ENCODE results near the gene NFKB2. TPM values are rescaled to one million over a fixed set of nuclear protein-coding genes. Genes with fewer than 3 reads are reported as not detected.

Gene NFKB2
- total RNA-seq, 1 experiment from 2014 or later: 64.7 TPM

DNA sequence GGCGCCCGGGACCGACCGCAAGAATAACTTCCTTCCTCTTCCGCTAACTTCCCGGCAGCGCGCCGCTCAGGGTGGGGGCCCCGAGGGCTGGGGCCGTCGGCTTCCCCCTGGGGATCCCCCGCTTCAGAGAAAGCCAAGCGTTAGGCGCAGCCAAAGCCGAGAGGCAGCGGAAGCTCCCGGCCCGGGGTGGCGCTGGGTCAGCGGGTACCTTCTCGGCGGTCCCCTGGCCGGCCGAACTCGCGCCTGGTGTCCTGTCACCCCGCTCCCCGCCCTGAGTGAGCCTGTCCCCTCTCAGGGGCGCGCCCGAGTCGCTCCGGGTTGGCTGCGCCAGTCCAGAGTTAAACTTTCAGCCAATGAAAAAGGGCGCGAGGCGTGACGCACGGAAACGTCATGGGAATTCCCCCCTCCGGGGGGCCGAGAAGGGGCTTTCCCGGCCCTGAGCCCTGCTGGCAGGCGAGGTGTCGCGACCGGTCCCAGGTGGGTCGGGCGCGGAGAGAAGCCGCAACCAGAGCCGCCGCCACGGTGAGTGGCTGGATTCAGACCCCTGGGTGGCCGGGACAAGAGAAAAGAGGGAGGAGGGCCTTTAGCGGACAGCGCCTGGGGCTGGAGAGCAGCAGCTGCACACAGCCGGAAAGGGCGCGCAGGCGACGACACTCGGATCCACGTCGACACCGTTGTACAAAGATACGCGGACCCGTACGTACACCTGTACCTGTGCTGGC lies 1.3 kb upstream of the NFKB2 start:
- CTCF ChIA-PET: interaction anchor here (0.6 to 3.3 kb wide), 5 partner anchors 9 to 168 kb away, joined by 3 to 18 read pairs (median 7); partner anchors contain the start of genes ELOVL3 and FBXL15
- intact Hi-C loops (cut with micrococcal nuclease; ENCODE audit: unreplicated experiment): no loop called here
- H3K9me3 Mint-ChIP-seq (ENCODE audit: low read depth, unreplicated experiment): no peaks in the 10 kb centered on the region
- peak overlapping the region; percentile 88 for H3K27ac Mint-ChIP-seq (ENCODE audit: unreplicated experiment)
- H3K4me1 Mint-ChIP-seq (ENCODE audit: low read depth, unreplicated experiment): peaks cover 16% of the 10 kb centered on the region
- no peaks in the 10 kb centered on the region for H3K27me3 Mint-ChIP-seq (ENCODE audit: unreplicated experiment)
- BruUV-seq (replicated peaks): no TSS peak
- peak; percentile 94 for DNase-seq
- H3K4me3 Mint-ChIP-seq (ENCODE audit: low read depth, unreplicated experiment): peak overlapping the region; percentile 90
- TF ChIP-seq CTCF (IDR thresholded peaks at IDR 0.05; ENCODE audit: unreplicated experiment): peak; percentile 23
- peaks cover 41% of the 10 kb centered on the region for H3K36me3 Mint-ChIP-seq (ENCODE audit: insufficient read depth, unreplicated experiment)

DNA sequence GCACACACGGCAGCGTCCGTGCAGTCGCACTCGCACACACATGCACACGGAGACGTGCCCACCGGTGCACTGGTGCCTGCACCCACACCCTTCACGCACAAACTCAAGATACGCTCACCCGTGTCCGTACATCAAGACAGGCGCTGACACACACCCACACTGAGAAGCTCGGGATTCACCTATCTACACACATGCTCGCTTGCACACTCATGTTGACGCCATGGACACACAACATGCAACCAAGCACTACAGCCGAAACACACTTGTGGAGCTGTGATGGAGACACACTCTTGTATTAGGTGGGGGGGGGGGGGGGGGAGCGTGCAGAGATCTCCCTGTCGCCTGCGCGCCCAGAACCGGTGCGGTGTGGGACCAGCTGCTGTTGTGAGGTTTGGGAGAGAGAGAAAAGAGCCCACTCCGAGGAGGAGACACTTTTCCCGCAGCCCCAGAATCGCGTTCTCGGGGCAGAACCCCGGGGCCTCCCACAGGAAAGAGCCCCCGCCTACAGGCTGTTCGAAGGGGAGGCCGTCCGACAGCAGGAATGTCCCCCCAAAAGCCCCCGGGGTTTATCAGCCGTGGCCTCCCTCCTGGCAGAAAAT lies 605 bp upstream of the NFKB2 start:
- peak overlapping the region; percentile 90 for H3K4me3 Mint-ChIP-seq (ENCODE audit: low read depth, unreplicated experiment)
- intact Hi-C loops (cut with micrococcal nuclease; ENCODE audit: unreplicated experiment): no loop called here
- TF ChIP-seq CTCF (IDR thresholded peaks at IDR 0.05; ENCODE audit: unreplicated experiment): no peak
- H3K36me3 Mint-ChIP-seq (ENCODE audit: insufficient read depth, unreplicated experiment): peaks cover 47% of the 10 kb centered on the region
- H3K27ac Mint-ChIP-seq (ENCODE audit: unreplicated experiment): peak overlapping the region; percentile 88
- H3K4me1 Mint-ChIP-seq (ENCODE audit: low read depth, unreplicated experiment): peaks cover 11% of the 10 kb centered on the region
- H3K27me3 Mint-ChIP-seq (ENCODE audit: unreplicated experiment): no peaks in the 10 kb centered on the region
- TSS peak; percentile 80 for BruUV-seq (replicated peaks)
- no peaks in the 10 kb centered on the region for H3K9me3 Mint-ChIP-seq (ENCODE audit: low read depth, unreplicated experiment)
- DNase-seq: no peak
- CTCF ChIA-PET: interaction anchor here (0.8 to 3.3 kb wide), 4 partner anchors 9 to 169 kb away, joined by 3 to 18 read pairs (median 5); partner anchors contain the start of genes ELOVL3 and FBXL15

- CTCF ChIA-PET: interaction anchor here (1.1 to 3.3 kb wide), 2 partner anchors 26 to 39 kb away, joined by 4 to 18 read pairs; partner anchors contain the start of gene FBXL15
- Mint-ChIP-seq H3K27ac (ENCODE audit: unreplicated experiment) (peak overlapping the region; percentile 58), H3K36me3 (ENCODE audit: insufficient read depth, unreplicated experiment) (peaks cover 52% of the 10 kb centered on the region), H3K4me3 (ENCODE audit: low read depth, unreplicated experiment) (peak overlapping the region; percentile 90), H3K4me1 (ENCODE audit: low read depth, unreplicated experiment) (peaks cover 8% of the 10 kb centered on the region), H3K9me3 (ENCODE audit: low read depth, unreplicated experiment) (no peaks in the 10 kb centered on the region), H3K27me3 (ENCODE audit: unreplicated experiment) (no peaks in the 10 kb centered on the region)
- intact Hi-C loops (cut with micrococcal nuclease; ENCODE audit: unreplicated experiment): no loop called here
- DNase-seq: no peak
- no TSS peak for BruUV-seq (replicated peaks)
- TF ChIP-seq CTCF (IDR thresholded peaks at IDR 0.05; ENCODE audit: unreplicated experiment): no peak
Measured at GRCh38 chr10:102396317-102396650, 779 bp downstream of the NFKB2 start.

GRCh38 chr10:102396730-102397151 lies 1.2 kb downstream of the NFKB2 start:
- H3K9me3 Mint-ChIP-seq (ENCODE audit: low read depth, unreplicated experiment): no peaks in the 10 kb centered on the region
- no peak for DNase-seq
- TF ChIP-seq CTCF (IDR thresholded peaks at IDR 0.05; ENCODE audit: unreplicated experiment): no peak
- H3K36me3 Mint-ChIP-seq (ENCODE audit: insufficient read depth, unreplicated experiment): peaks cover 52% of the 10 kb centered on the region
- peak overlapping the region; percentile 58 for H3K27ac Mint-ChIP-seq (ENCODE audit: unreplicated experiment)
- peaks cover 11% of the 10 kb centered on the region for H3K4me1 Mint-ChIP-seq (ENCODE audit: low read depth, unreplicated experiment)
- H3K27me3 Mint-ChIP-seq (ENCODE audit: unreplicated experiment): no peaks in the 10 kb centered on the region
- BruUV-seq (replicated peaks): no TSS peak
- CTCF ChIA-PET: no interaction called here
- intact Hi-C loops (cut with micrococcal nuclease; ENCODE audit: unreplicated experiment): no loop called here
- H3K4me3 Mint-ChIP-seq (ENCODE audit: low read depth, unreplicated experiment): peak overlapping the region; percentile 90

Measured in Calu3 (cell line).